Duodenal mucosa (tissue), 2 donors: ENCODE results near the gene PRAMEF5.
"Not testable (repeated sequence)": the region's sequence is repeated elsewhere in the genome, so short reads cannot be mapped to it uniquely, and the experiment has no call there.

Experiments
- H3K27ac ChIP-seq: one replicate; pipeline ENCODE4 v1.7.0; 2013; ENCODE audit warnings: low read depth, low read length
- H3K27me3 ChIP-seq, 2 donors: one replicate each; pipeline ENCODE4 v1.7.0; 2013; ENCODE audit warnings: low read length in 2 of 2, control low read depth in 1 of 2; ENCODE audit not compliant: insufficient read depth in 2 of 2, control insufficient read depth in 1 of 2
- H3K36me3 ChIP-seq, 2 donors: one replicate each; pipeline ENCODE4 v1.7.0; 2013; ENCODE audit warnings: low read length in 2 of 2, control low read depth in 1 of 2; ENCODE audit not compliant: insufficient read depth in 2 of 2, control insufficient read depth in 1 of 2
- H3K4me1 ChIP-seq, 2 donors: one replicate each; pipeline ENCODE4 v1.7.0; 2013; ENCODE audit warnings: low read length in 2 of 2, control low read depth in 1 of 2; ENCODE audit not compliant: insufficient read depth in 2 of 2, control insufficient read depth in 1 of 2
- H3K4me3 ChIP-seq, 2 donors: one replicate each; pipeline ENCODE4 v1.7.0; 2013; ENCODE audit warnings: low read length in 2 of 2, low read depth in 1 of 2
- H3K9ac ChIP-seq, 2 donors: one replicate each; pipeline ENCODE4 v1.7.0; 2013; ENCODE audit warnings: low read length in 2 of 2, low read depth in 1 of 2
- H3K9me3 ChIP-seq, 2 donors: one replicate each; pipeline ENCODE4 v1.7.0; 2013; ENCODE audit warnings: low read length in 2 of 2, control low read depth in 1 of 2; ENCODE audit not compliant: control insufficient read depth in 1 of 2

The PRAMEF5 gene

DNA sequence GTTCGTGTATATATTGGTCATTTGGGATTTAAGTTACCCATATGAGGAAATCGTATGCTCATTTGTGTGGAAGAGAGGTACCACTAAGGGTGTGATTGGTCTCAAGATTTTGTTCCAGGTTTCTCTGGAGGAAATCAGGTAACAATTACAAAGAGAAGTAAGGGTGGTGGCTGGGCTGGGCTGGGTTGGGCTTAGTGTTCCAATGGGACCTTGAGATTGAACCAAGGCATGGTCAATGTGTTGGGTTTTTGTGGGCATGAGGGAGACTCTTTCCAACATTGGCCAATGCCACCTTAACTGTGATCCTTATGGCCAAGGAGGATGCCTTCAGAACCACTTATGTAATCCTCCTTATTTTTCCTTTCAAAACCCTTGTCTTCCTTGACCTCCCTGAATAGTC, 23.4 kb upstream of the PRAMEF5 start:
- H3K27ac ChIP-seq, H3K9me3 ChIP-seq, H3K4me3 ChIP-seq, H3K9ac ChIP-seq, H3K4me1 ChIP-seq, H3K36me3 ChIP-seq, H3K27me3 ChIP-seq: not testable (repeated sequence)

DNA sequence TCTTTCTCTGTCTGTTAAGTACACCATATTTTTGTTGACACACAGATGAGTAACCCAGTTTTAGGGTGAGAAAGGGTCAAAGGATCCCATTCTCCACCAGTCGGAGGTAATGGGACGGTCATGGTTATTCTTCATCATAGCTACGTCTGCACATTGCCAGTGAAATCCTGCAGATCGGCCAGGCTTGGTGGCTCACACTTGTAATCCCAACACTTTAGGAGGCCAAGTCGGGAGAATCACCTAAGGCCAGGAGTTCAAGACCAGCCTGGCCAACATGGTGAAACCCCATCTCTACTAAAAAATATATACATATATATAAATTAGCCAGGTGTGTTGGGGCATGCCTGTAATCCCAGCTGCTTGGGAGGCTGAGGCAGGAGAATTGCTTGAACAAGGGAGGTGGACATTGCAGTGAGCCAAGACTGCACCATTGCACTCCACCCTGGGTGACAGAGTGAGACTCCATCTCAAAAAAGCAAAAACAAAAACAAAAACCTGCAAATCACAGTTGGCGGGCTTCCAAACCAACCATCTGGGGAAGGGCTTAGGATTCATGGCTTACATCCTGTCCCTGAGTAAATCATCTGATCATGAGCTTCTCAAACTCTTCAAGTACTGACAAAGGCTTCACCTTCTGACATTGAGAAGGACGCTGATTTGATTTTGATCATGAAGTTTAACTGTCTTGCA, 22.8 kb upstream of the PRAMEF5 start:
- H3K4me3 ChIP-seq, H3K27me3 ChIP-seq, H3K27ac ChIP-seq, H3K4me1 ChIP-seq, H3K9me3 ChIP-seq, H3K36me3 ChIP-seq, H3K9ac ChIP-seq: not testable (repeated sequence)

DNA sequence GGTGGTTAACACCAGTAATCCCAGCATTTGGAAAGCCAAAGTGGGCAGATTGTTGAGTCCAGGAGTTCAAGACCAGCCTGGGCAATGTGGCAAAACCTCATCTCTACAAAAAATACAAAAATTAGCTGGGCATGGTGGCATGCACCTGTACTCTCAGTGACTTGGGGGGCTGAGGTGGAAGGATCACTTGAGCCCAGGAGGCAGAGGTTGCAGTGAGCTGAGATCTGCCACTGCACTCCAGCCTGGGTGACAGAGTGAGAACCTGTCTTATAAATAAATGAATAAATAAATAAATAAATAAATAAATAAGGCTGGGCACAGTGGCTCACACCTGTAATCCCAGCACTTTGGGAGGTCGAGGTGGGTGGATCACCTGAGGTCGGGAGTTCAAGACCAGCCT, 21.9 kb upstream of the PRAMEF5 start:
- not testable (repeated sequence) for H3K36me3 ChIP-seq, H3K9me3 ChIP-seq, H3K9ac ChIP-seq, H3K27ac ChIP-seq, H3K4me3 ChIP-seq, H3K27me3 ChIP-seq, H3K4me1 ChIP-seq

GRCh38 chr1:13234057-13234456, 19.9 kb upstream of the PRAMEF5 start:
- not testable (repeated sequence) for H3K27me3 ChIP-seq, H3K36me3 ChIP-seq, H3K27ac ChIP-seq, H3K9ac ChIP-seq, H3K9me3 ChIP-seq, H3K4me1 ChIP-seq, H3K4me3 ChIP-seq

- not testable (repeated sequence) for H3K27me3 ChIP-seq, H3K4me1 ChIP-seq, H3K9ac ChIP-seq, H3K36me3 ChIP-seq, H3K4me3 ChIP-seq, H3K9me3 ChIP-seq, H3K27ac ChIP-seq
These were observed 16.4 kb upstream of the PRAMEF5 start for GRCh38 chr1:13237572-13237971.

DNA sequence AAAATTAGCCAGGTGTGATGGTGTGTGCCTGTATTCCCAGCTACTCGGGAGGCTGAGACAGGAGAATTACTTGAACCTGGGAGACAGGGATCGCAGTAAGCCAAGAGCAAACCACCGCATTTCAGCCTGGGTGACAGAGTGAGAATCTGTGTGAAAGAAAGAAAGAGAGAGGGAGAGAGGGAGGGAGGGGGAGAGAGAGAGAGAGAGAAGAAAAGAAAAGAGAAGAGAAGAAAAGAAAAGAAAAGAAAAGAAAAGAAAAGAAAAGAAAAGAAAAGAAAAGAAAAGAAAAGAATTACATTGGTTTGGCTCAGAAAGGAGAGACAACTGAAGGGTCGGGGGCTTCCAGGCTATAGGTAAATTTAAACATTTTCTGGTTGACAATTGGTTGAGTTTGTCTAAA, 14.4 kb upstream of the PRAMEF5 start:
- not testable (repeated sequence) for H3K4me3 ChIP-seq, H3K4me1 ChIP-seq, H3K9ac ChIP-seq, H3K36me3 ChIP-seq, H3K27ac ChIP-seq, H3K9me3 ChIP-seq, H3K27me3 ChIP-seq

- H3K9ac ChIP-seq = not testable (repeated sequence)
These were observed 10.3 kb upstream of the PRAMEF5 start for GRCh38 chr1:13243536-13244263.

GRCh38 chr1:13245841-13246553, 8.0 kb upstream of the PRAMEF5 start:
- not testable (repeated sequence) for H3K27me3 ChIP-seq, H3K9me3 ChIP-seq, H3K9ac ChIP-seq, H3K36me3 ChIP-seq, H3K4me1 ChIP-seq, H3K27ac ChIP-seq, H3K4me3 ChIP-seq

More at GRCh38 chr1:13243536-13244263, 10.3 kb upstream of the PRAMEF5 start:
- not testable (repeated sequence) for H3K9me3 ChIP-seq, H3K27me3 ChIP-seq, H3K4me1 ChIP-seq, H3K36me3 ChIP-seq, H3K4me3 ChIP-seq, H3K27ac ChIP-seq

DNA sequence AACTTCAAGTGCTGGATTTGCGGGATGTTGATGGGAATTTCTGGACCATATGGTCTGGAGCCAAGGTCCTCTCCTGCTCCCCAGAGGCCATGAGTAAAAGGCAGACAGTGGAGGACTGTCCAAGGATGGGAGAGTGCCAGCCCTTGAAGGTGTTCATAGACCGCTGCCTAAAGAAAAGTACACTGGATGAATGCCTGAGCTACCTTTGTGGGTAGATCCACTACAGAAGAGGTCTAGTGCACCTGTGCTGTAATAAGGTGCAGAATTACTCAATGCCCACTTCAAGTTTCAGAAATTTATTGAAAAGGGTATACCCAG, 7.5 kb upstream of the PRAMEF5 start:
- H3K9me3 ChIP-seq, H3K27ac ChIP-seq, H3K4me1 ChIP-seq: not testable (repeated sequence)

DNA sequence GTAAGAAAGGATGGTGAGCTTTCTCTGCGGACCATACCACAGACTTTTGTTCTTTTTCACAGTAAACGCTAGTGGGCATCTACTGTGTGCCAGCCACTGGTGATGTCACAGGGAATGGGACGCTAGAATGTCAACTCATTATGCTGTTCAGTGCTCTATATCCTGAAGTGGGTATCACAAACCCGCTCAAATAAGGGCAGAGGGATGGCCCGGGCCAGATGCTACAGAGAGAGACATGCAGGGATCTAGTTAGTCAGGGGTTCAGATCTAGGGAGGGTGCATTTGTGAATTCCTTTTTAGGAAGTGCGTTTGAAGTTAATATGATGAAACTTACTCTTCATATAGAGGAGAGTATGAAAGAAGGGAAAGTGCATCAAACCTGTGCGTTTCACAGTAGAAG, 6.9 kb upstream of the PRAMEF5 start:
- not testable (repeated sequence) for H3K4me3 ChIP-seq, H3K9ac ChIP-seq, H3K9me3 ChIP-seq, H3K36me3 ChIP-seq, H3K27me3 ChIP-seq, H3K4me1 ChIP-seq, H3K27ac ChIP-seq

More for the DNA sequence above, 7.5 kb upstream of the PRAMEF5 start:
- not testable (repeated sequence) for H3K36me3 ChIP-seq, H3K27me3 ChIP-seq, H3K4me3 ChIP-seq, H3K9ac ChIP-seq
